ENCODE results near the gene NAPEPLD.
"Not testable (repeated sequence)": the region's sequence is repeated elsewhere in the genome, so short reads cannot be mapped to it uniquely, and the experiment has no call there.

DNA sequence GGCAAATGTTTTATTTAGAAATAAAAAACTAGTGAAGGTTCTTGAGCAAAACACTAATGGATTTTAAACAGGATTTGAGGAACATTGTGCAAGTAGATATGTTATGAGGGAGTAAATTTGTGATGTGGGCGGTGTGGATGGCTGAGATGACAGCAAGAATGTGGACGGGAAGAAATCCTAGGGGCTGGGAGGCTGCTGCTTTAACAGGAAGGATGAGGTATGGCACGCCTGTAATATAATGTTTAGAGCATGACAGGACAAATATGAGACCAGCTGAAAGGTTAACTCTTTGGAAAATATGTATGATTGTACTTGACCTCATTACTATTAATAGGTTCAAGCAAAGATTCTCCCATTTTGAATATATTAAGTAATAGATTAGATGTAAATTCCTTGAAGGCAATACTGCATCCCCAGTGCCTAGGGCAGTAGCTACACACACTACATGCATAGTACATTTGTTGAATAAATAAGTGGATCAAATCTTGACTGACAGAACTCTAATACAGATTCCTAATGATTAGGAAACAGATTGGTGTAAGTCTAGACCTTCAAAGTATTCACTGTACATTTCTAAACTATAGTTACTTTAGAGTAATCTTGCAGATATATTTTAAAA lies 13.2 kb upstream of the NAPEPLD start:
- TF ChIP-seq, protein P1, sequence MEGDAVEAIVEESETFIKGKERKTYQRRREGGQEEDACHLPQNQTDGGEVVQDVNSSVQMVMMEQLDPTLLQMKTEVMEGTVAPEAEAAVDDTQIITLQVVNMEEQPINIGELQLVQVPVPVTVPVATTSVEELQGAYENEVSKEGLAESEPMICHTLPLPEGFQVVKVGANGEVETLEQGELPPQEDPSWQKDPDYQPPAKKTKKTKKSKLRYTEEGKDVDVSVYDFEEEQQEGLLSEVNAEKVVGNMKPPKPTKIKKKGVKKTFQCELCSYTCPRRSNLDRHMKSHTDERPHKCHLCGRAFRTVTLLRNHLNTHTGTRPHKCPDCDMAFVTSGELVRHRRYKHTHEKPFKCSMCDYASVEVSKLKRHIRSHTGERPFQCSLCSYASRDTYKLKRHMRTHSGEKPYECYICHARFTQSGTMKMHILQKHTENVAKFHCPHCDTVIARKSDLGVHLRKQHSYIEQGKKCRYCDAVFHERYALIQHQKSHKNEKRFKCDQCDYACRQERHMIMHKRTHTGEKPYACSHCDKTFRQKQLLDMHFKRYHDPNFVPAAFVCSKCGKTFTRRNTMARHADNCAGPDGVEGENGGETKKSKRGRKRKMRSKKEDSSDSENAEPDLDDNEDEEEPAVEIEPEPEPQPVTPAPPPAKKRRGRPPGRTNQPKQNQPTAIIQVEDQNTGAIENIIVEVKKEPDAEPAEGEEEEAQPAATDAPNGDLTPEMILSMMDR (conservative IDR thresholded peaks at IDR 0.05): not testable (repeated sequence)
- not testable (repeated sequence) for TF ChIP-seq ZFX (IDR thresholded peaks at IDR 0.05)
